Thoracic aorta (tissue), 2 donors: ENCODE measurements around the gene USP36. TPM values are rescaled to one million over a fixed set of nuclear protein-coding genes. Genes with fewer than 3 reads are reported as not detected.

ENCODE experiments used
- ATAC-seq: fragments of 150-250 bp; one replicate; pipeline ENCODE4 v1.8.0; 2017; ENCODE audit warnings: low read depth; ENCODE audit not compliant: insufficient number of reproducible peaks, low FRiP score
- DNase-seq: peaks from one replicate; pipeline ENCODE4 v3.0.0-alpha.2; 2020; ENCODE audit warnings: low spot score
- H3K27ac ChIP-seq, 2 donors: fragments of 200-600 bp; sonication (generic); 1 replicate in 1 of 2; 2 replicates in 1 of 2; pipeline ENCODE4 v1.5.1; 2016; ENCODE audit warnings: mild to moderate bottlenecking in 2 of 2, moderate library complexity in 2 of 2
- H3K27me3 ChIP-seq: fragments of 200-600 bp; sonication (generic); replicated peaks from 2 replicates; pipeline ENCODE4 v1.6.0; 2016; ENCODE audit warnings: mild to moderate bottlenecking; ENCODE audit not compliant: insufficient read depth
- H3K36me3 ChIP-seq: fragments of 200-600 bp; sonication (generic); one replicate; pipeline ENCODE4 v1.5.1; 2016
- H3K4me1 ChIP-seq, 2 donors: fragments of 200-600 bp; sonication (generic); 1 replicate in 1 of 2; 2 replicates in 1 of 2; pipeline versions ENCODE4 v1.5.1 to v1.6.0; 2016; ENCODE audit warnings: low read depth in 2 of 2, mild to moderate bottlenecking in 1 of 2; ENCODE audit not compliant: control insufficient read depth in 1 of 2
- H3K4me3 ChIP-seq: fragments of 200-600 bp; sonication (generic); 2 replicates; pipeline ENCODE4 v1.5.1; 2016; ENCODE audit warnings: mild to moderate bottlenecking
- H3K9me3 ChIP-seq: fragments of 200-600 bp; sonication (generic); 2 replicates; pipeline ENCODE4 v1.5.1; 2016
- total RNA-seq, 2 donors: library from RNA; depleted of rRNA; stranded (reverse); fragments of >200 nt; gene quantifications; one replicate each; pipeline versions ENCODE4 v1.1.0 to v1.2.3, GENCODE V29; 2016
- TF ChIP-seq, protein P1 (sequence below): fragments of 200-600 bp; sonication (generic); IDR thresholded peaks from one replicate; pipeline ENCODE4 v1.5.1; 2019; ENCODE audit warnings: antibody characterized with exemption

Gene USP36
- total RNA-seq, 2 donors from 2014 or later, result 40.3 to 95.9 TPM

DNA sequence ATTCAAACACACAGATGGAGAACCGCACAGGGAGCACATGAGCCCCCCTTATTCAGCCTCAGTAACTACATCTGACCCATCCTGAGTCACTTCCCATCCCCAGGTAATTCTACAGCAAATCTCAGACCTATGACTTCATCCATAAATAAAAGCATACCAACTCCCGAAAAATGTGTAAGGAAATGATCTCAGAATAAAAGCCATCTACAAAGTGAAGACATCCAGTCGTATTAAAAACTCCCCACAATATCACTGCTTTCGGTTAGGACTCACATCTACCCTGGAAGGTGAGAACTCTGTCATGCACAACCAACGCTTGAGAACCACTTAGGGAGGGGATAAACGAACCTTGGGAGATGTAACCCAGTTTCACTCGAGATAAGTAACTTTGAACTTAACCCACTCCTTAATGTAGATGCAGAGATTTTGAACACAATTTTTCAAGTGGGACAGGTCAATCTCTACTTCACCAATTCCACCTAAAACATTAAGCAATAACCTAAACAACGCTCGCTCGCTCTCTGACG lies 1.3 kb downstream of the USP36 start:
- Histone ChIP-seq H3K4me3 (peak overlapping the region; percentile 96), H3K4me1 (peaks cover 6 to 33% of the 10 kb centered on the region in 2 donors), H3K27me3 (no peaks in the 10 kb centered on the region), H3K27ac (peak overlapping the region; percentile 95 to 97), H3K9me3 (no peaks in the 10 kb centered on the region), H3K36me3 (peaks cover 25% of the 10 kb centered on the region)
- TF ChIP-seq, protein P1, sequence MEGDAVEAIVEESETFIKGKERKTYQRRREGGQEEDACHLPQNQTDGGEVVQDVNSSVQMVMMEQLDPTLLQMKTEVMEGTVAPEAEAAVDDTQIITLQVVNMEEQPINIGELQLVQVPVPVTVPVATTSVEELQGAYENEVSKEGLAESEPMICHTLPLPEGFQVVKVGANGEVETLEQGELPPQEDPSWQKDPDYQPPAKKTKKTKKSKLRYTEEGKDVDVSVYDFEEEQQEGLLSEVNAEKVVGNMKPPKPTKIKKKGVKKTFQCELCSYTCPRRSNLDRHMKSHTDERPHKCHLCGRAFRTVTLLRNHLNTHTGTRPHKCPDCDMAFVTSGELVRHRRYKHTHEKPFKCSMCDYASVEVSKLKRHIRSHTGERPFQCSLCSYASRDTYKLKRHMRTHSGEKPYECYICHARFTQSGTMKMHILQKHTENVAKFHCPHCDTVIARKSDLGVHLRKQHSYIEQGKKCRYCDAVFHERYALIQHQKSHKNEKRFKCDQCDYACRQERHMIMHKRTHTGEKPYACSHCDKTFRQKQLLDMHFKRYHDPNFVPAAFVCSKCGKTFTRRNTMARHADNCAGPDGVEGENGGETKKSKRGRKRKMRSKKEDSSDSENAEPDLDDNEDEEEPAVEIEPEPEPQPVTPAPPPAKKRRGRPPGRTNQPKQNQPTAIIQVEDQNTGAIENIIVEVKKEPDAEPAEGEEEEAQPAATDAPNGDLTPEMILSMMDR, result no peak
- DNase-seq (no peak), ATAC-seq (no peak)

DNA sequence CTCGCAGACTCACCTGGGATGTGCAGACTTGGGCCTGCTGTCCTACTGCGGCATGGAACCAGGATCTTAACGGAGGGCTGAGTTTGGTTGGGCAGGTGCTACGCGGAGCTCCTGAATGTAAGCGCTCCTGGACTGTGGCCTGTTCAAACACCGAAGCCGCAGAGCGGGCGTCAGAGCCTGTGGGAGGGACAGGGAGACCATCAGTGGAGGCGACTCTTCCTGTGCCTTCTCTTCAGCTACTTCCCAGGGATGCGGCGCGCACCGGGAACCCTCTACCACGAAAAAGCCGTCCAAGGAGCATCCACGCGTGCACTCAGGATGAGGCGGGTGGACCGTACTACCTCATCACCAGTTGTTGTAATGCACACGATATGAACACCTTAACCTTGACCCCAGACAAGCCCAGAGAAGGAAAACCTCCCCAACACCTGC lies 2.0 kb downstream of the USP36 start:
- H3K27me3 ChIP-seq, result no peaks in the 10 kb centered on the region
- H3K27ac ChIP-seq, result no peak overlapping the region
- peak overlapping the region; percentile 96 for H3K4me3 ChIP-seq
- peaks cover 32% of the 10 kb centered on the region for H3K36me3 ChIP-seq
- peaks cover 6 to 33% of the 10 kb centered on the region in 2 donors for H3K4me1 ChIP-seq
- no peak for DNase-seq
- no peak for ATAC-seq
- TF ChIP-seq, protein P1, result no peak
- H3K9me3 ChIP-seq, result no peaks in the 10 kb centered on the region

DNA sequence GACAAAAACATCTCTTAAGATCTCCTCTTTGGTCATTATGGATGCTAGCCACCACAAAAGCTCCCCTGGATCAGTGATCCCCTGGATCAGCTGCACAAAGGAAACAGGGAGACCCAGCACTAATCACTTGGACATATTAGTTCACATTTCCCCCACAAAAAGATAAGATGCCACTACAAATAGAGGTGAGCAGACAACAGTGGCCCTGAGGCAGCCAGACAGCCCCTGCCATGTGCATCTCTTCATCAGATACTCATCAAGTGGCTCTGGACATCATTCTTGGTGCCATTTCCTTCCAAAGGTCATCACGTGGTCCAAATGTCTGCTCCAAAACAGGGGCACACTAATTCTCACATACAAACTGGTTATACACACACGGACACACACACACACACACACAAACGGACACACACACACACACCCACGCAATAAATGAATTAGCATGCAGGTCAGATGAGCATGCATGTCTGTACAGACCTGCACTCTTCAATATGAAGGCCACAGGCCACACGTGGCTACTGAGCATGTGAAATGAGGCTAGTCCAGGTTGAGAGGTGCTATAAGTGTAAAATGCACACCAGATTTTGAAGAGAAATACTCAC lies 4.1 kb downstream of the USP36 start:
- DNase-seq (no peak), ATAC-seq (no peak)
- no peak overlapping the region for H3K4me3 ChIP-seq
- no peaks in the 10 kb centered on the region for H3K9me3 ChIP-seq
- H3K4me1 ChIP-seq, result peaks cover 5 to 30% of the 10 kb centered on the region in 2 donors
- no peak overlapping the region for H3K27ac ChIP-seq
- H3K36me3 ChIP-seq, result peaks cover 52% of the 10 kb centered on the region
- H3K27me3 ChIP-seq, result no peaks in the 10 kb centered on the region
- TF ChIP-seq, protein P1, result no peak

DNA sequence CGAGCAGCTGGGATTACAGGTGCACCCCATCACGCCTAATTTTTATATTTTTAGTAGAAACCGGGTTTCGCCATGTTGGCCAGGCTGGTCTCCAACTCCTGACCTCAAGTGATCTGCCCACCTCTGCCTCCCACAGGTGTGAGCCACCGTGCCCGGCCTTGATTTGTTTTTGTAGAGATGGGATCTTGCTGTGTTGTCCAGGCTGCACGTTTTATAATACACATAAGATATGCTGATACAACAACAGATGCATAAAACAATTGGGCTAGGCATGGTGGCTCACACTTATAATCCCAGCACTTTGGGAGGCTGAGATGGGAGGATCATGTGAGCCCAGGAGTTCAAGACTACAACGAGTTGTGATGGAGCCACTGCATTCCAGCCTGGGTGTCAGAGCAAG lies 6.0 kb downstream of the USP36 start:
- Histone ChIP-seq H3K27me3 (no peaks in the 10 kb centered on the region), H3K36me3 (peaks cover 63% of the 10 kb centered on the region), H3K27ac (no peak overlapping the region), H3K4me3 (no peak overlapping the region), H3K4me1 (peaks cover 3 to 23% of the 10 kb centered on the region in 2 donors), H3K9me3 (no peaks in the 10 kb centered on the region)
- ATAC-seq, result no peak
- no peak for DNase-seq
- TF ChIP-seq, protein P1, result no peak

- H3K4me1 ChIP-seq, result peaks cover 0 to 2% of the 10 kb centered on the region in 2 donors
- H3K27me3 ChIP-seq, result no peaks in the 10 kb centered on the region
- H3K9me3 ChIP-seq, result no peaks in the 10 kb centered on the region
- H3K4me3 ChIP-seq, result no peak overlapping the region
- TF ChIP-seq, protein P1, result no peak
- ATAC-seq, result no peak
- peaks cover 75% of the 10 kb centered on the region for H3K36me3 ChIP-seq
- DNase-seq, result no peak
- H3K27ac ChIP-seq, result no peak overlapping the region
Observed at GRCh38 chr17:78832541-78832810, 8.1 kb downstream of the USP36 start.
